ENCODE data around the gene CYP11A1. TPM values are rescaled to one million over a fixed set of nuclear protein-coding genes. Genes with fewer than 3 reads are reported as not detected.

CYP11A1 gene
- total RNA-seq, 1 donor from 2014 or later: 2.0 TPM

- H3K4me1 Mint-ChIP-seq (ENCODE audit: low read depth): peaks cover 7% of the 10 kb centered on the region
- DNase-seq (ENCODE audit: low spot score, unreplicated experiment): no peak
- no peak overlapping the region for H3K27ac Mint-ChIP-seq
- no peak for TF ChIP-seq CTCF (IDR thresholded peaks at IDR 0.05; ENCODE audit: unreplicated experiment)
- no peak overlapping the region for H3K4me3 Mint-ChIP-seq (ENCODE audit: low read depth)
- H3K36me3 Mint-ChIP-seq (ENCODE audit: insufficient read depth): no peaks in the 10 kb centered on the region
- H3K27me3 Mint-ChIP-seq: peaks cover 79% of the 10 kb centered on the region
- no peaks in the 10 kb centered on the region for H3K9me3 Mint-ChIP-seq (ENCODE audit: low read depth)
Measured at GRCh38 chr15:74300057-74300795, 67.2 kb downstream of the CYP11A1 start.

GRCh38 chr15:74297887-74298286 is 69.6 kb downstream of the CYP11A1 start:
- no peak overlapping the region for H3K27ac Mint-ChIP-seq
- no peaks in the 10 kb centered on the region for H3K36me3 Mint-ChIP-seq (ENCODE audit: insufficient read depth)
- no peak for TF ChIP-seq CTCF (IDR thresholded peaks at IDR 0.05; ENCODE audit: unreplicated experiment)
- H3K27me3 Mint-ChIP-seq: peaks cover 73% of the 10 kb centered on the region
- H3K9me3 Mint-ChIP-seq (ENCODE audit: low read depth): no peaks in the 10 kb centered on the region
- no peak for DNase-seq (ENCODE audit: low spot score, unreplicated experiment)
- H3K4me1 Mint-ChIP-seq (ENCODE audit: low read depth): peaks cover 3% of the 10 kb centered on the region
- no peak overlapping the region for H3K4me3 Mint-ChIP-seq (ENCODE audit: low read depth)

- no peak for DNase-seq (ENCODE audit: low spot score, unreplicated experiment)
- H3K4me3 Mint-ChIP-seq (ENCODE audit: low read depth): no peak overlapping the region
- no peaks in the 10 kb centered on the region for H3K36me3 Mint-ChIP-seq (ENCODE audit: insufficient read depth)
- H3K27me3 Mint-ChIP-seq: peaks cover 57% of the 10 kb centered on the region
- peaks cover 2% of the 10 kb centered on the region for H3K4me1 Mint-ChIP-seq (ENCODE audit: low read depth)
- H3K9me3 Mint-ChIP-seq (ENCODE audit: low read depth): no peaks in the 10 kb centered on the region
- no peak overlapping the region for H3K27ac Mint-ChIP-seq
- no peak for TF ChIP-seq CTCF (IDR thresholded peaks at IDR 0.05; ENCODE audit: unreplicated experiment)
Measured at GRCh38 chr15:74295800-74296199, 71.6 kb downstream of the CYP11A1 start.

- H3K27me3 Mint-ChIP-seq: peaks cover 46% of the 10 kb centered on the region
- no peaks in the 10 kb centered on the region for H3K9me3 Mint-ChIP-seq (ENCODE audit: low read depth)
Measured at GRCh38 chr15:74294010-74294409, 73.4 kb downstream of the CYP11A1 start.

More at GRCh38 chr15:74294010-74294409, 73.4 kb downstream of the CYP11A1 start:
- no peak overlapping the region for H3K27ac Mint-ChIP-seq
- H3K36me3 Mint-ChIP-seq (ENCODE audit: insufficient read depth): no peaks in the 10 kb centered on the region
- TF ChIP-seq CTCF (IDR thresholded peaks at IDR 0.05; ENCODE audit: unreplicated experiment): no peak
- no peak overlapping the region for H3K4me3 Mint-ChIP-seq (ENCODE audit: low read depth)
- H3K4me1 Mint-ChIP-seq (ENCODE audit: low read depth): peaks cover 2% of the 10 kb centered on the region
- no peak for DNase-seq (ENCODE audit: low spot score, unreplicated experiment)

Data from progenitor cell of endocrine pancreas (in vitro differentiated cells).